HEK293 (cell line): ENCODE data around the gene ABCC3.

Experiments
- CTCF ChIA-PET: fragments of 350-600 bp; formaldehyde crosslinking; extraction: SDS; loops from one replicate; lab custom pipeline; 2021; ENCODE audit warnings: antibody characterized with exemption; lab: Yijun Ruan, JAX
- POLR2A ChIA-PET: fragments of 300-600 bp; formaldehyde crosslinking; extraction: SDS; loops from one replicate; lab custom pipeline; 2020; ENCODE audit warnings: antibody characterized with exemption, inconsistent platforms; lab: Yijun Ruan, JAX
- H3K27ac ChIP-seq: fragments of 200-500 bp; sonication (Bioruptor generic); 2 replicates; pipeline ENCODE4 v1.5.1; 2014; ENCODE audit warnings: low read depth, low read length, control low read depth, inconsistent platforms; ENCODE audit errors: extremely low read depth
- H3K36me3 ChIP-seq, 2 experiments: fragments of 200-500 bp in 1 of 2; sonication (Bioruptor generic) in 1 of 2; 1 replicate in 1 of 2; 2 replicates in 1 of 2; pipeline ENCODE4 v1.5.1; 2014 to 2017; ENCODE audit warnings: inconsistent platforms in 2 of 2, low read length in 2 of 2; ENCODE audit not compliant: control insufficient read depth in 2 of 2, insufficient read depth in 1 of 2
- H3K4me1 ChIP-seq: fragments of 200-500 bp; sonication (Bioruptor generic); 2 replicates; pipeline ENCODE4 v1.5.1; 2014; ENCODE audit warnings: mild to moderate bottlenecking, low read length, inconsistent platforms; ENCODE audit not compliant: control insufficient read depth, insufficient read depth
- H3K4me3 ChIP-seq: 2 replicates; pipeline ENCODE4 v1.5.1; 2011; ENCODE audit warnings: low read depth, mild to moderate bottlenecking, control low read depth, low read length, moderate library complexity
- H3K9me3 ChIP-seq: fragments of 200-500 bp; sonication (Bioruptor generic); 2 replicates; pipeline ENCODE4 v1.5.1; 2014; ENCODE audit warnings: low read depth, low read length, inconsistent platforms; ENCODE audit not compliant: control insufficient read depth, insufficient read depth
- BCL11B ChIP-seq: fragments of 450-650 bp; formaldehyde crosslinking; IDR thresholded peaks from 2 replicates; pipeline ENCODE4 v1.5.1; 2016; ENCODE audit warnings: low read depth, missing biosample characterization, missing genetic modification characterization
- GLI2 ChIP-seq: fragments of 450-650 bp; formaldehyde crosslinking; IDR thresholded peaks from 2 replicates; pipeline ENCODE4; 2017; ENCODE audit warnings: missing biosample characterization, missing genetic modification characterization, low read depth, borderline replicate concordance
- KLF10 ChIP-seq: fragments of 450-650 bp; IDR thresholded peaks from 2 replicates; pipeline ENCODE4 v1.5.1; 2018; ENCODE audit warnings: missing biosample characterization, mild to moderate bottlenecking, missing genetic modification characterization
- SCRT2 ChIP-seq: fragments of 450-650 bp; formaldehyde crosslinking; IDR thresholded peaks from 2 replicates; pipeline ENCODE4 v1.5.1; 2016; ENCODE audit warnings: missing biosample characterization, missing genetic modification characterization
- SETDB1 ChIP-seq: IDR thresholded peaks from one replicate; pipeline ENCODE4 v1.6.1; 2017; ENCODE audit warnings: mild to moderate bottlenecking, low read length, moderate library complexity, mixed read lengths; ENCODE audit not compliant: insufficient read length
- TCF7L2 ChIP-seq: IDR thresholded peaks from 2 replicates; pipeline ENCODE4 v1.6.1; 2011; ENCODE audit warnings: low read depth, mild to moderate bottlenecking, inconsistent platforms, low read length, moderate library complexity, borderline replicate concordance
- ZEB2 ChIP-seq: fragments of 450-650 bp; formaldehyde crosslinking; IDR thresholded peaks from 2 replicates; pipeline ENCODE4 v1.5.1; 2016; ENCODE audit warnings: missing biosample characterization, missing genetic modification characterization
- ZNF121 ChIP-seq: fragments of 450-650 bp; formaldehyde crosslinking; IDR thresholded peaks from 2 replicates; pipeline ENCODE4 v1.5.1; 2016; ENCODE audit warnings: missing biosample characterization, missing genetic modification characterization
- ZNF2 ChIP-seq: fragments of 450-650 bp; formaldehyde crosslinking; IDR thresholded peaks from 2 replicates; pipeline ENCODE4 v1.5.1; 2016; ENCODE audit warnings: missing biosample characterization, missing genetic modification characterization
- ZNF239 ChIP-seq: fragments of 450-650 bp; formaldehyde crosslinking; IDR thresholded peaks from 2 replicates; pipeline ENCODE4 v1.5.1; 2016; ENCODE audit warnings: missing biosample characterization, missing genetic modification characterization
- ZNF366 ChIP-seq: fragments of 450-650 bp; formaldehyde crosslinking; conservative IDR thresholded peaks from 2 replicates; pipeline ENCODE4 v1.5.1; 2016; ENCODE audit warnings: missing biosample characterization, missing genetic modification characterization
- ZNF426 ChIP-seq: fragments of 450-650 bp; formaldehyde crosslinking; IDR thresholded peaks from 2 replicates; pipeline ENCODE4 v1.5.1; 2017; ENCODE audit warnings: missing biosample characterization, missing genetic modification characterization, mild to moderate bottlenecking, inconsistent platforms, moderate library complexity
- ZNF529 ChIP-seq: fragments of 450-650 bp; formaldehyde crosslinking; IDR thresholded peaks from 2 replicates; pipeline ENCODE4 v1.5.1; 2017; ENCODE audit warnings: missing genetic modification characterization, missing biosample characterization; ENCODE audit not compliant: insufficient replicate concordance
- ZNF530 ChIP-seq: fragments of 450-650 bp; formaldehyde crosslinking; IDR thresholded peaks from 2 replicates; pipeline ENCODE4 v1.5.1; 2016; ENCODE audit warnings: low read depth, missing biosample characterization, missing genetic modification characterization
- ZNF561 ChIP-seq: fragments of 450-650 bp; IDR thresholded peaks from 2 replicates; pipeline ENCODE4 v1.5.1; 2018; ENCODE audit warnings: missing biosample characterization, missing genetic modification characterization, borderline replicate concordance
- ZNF707 ChIP-seq: fragments of 450-650 bp; formaldehyde crosslinking; IDR thresholded peaks from 2 replicates; pipeline ENCODE4 v1.5.1; 2016; ENCODE audit warnings: missing biosample characterization, missing genetic modification characterization
- ZNF791 ChIP-seq: fragments of 450-650 bp; formaldehyde crosslinking; IDR thresholded peaks from 2 replicates; pipeline ENCODE4 v1.5.1; 2016; ENCODE audit warnings: missing biosample characterization, missing genetic modification characterization
- ZSCAN16 ChIP-seq: fragments of 450-650 bp; formaldehyde crosslinking; IDR thresholded peaks from 2 replicates; pipeline ENCODE4 v1.5.1; 2016; ENCODE audit warnings: missing biosample characterization, missing genetic modification characterization
- ZSCAN23 ChIP-seq: fragments of 450-650 bp; formaldehyde crosslinking; IDR thresholded peaks from 2 replicates; pipeline ENCODE4 v1.5.1; 2016; ENCODE audit warnings: missing biosample characterization, missing genetic modification characterization
- TF ChIP-seq, protein P1 (sequence below): fragments of 450-650 bp; formaldehyde crosslinking; IDR thresholded peaks from 2 replicates; pipeline ENCODE4 v1.5.1; 2016; ENCODE audit warnings: missing biosample characterization, missing genetic modification characterization
- TF ChIP-seq, protein P2 (sequence below): fragments of 450-650 bp; formaldehyde crosslinking; IDR thresholded peaks from 2 replicates; pipeline ENCODE4 v1.5.1; 2016; ENCODE audit warnings: missing biosample characterization, missing genetic modification characterization
- TF ChIP-seq, protein P3 (sequence below): fragments of 450-650 bp; formaldehyde crosslinking; optimal IDR thresholded peaks from 2 replicates; pipeline ENCODE3; 2016; ENCODE audit warnings: missing biosample characterization, mild to moderate bottlenecking, missing genetic modification characterization
- TF ChIP-seq, protein P4 (sequence below): fragments of 450-650 bp; formaldehyde crosslinking; IDR thresholded peaks from 2 replicates; pipeline ENCODE4 v1.5.1; 2016; ENCODE audit warnings: missing biosample characterization, missing genetic modification characterization, borderline replicate concordance
- TF ChIP-seq, protein P5 (sequence below): fragments of 450-650 bp; formaldehyde crosslinking; IDR thresholded peaks from 2 replicates; pipeline ENCODE4 v1.5.1; 2016; ENCODE audit warnings: missing biosample characterization, missing genetic modification characterization

Gene ABCC3

DNA sequence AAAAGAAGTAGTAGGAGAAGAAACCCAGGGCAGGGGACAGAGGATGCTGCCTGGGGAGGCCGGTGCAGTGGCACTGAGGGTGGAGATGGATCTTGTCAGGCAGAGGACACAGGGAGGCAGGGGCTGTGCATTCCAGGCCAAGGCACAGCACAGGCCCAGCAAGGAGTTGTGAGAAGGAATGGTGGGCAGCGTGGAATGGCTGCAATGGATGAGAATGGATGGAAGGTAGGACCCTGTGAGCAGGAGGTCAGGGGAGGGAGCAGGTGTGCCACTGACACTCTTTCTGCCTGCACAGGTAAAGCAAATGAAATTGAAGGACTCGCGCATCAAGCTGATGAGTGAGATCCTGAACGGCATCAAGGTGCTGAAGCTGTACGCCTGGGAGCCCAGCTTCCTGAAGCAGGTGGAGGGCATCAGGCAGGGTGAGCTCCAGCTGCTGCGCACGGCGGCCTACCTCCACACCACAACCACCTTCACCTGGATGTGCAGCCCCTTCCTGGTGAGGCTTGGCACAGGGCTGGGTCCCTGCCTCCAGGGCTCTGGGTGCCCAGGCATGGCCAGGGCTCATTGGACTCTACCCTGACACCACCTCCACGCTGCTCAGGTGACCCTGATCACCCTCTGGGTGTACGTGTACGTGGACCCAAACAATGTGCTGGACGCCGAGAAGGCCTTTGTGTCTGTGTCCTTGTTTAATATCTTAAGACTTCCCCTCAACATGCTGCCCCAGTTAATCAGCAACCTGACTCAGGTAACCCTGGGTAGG, 32.8 kb downstream of the ABCC3 start:
- no peaks in the 10 kb centered on the region for H3K9me3 ChIP-seq
- ChIA-PET CTCF (interaction anchor here (0.6 to 1.6 kb wide), 4 partner anchors 14 to 200 kb away, joined by 3 to 6 read pairs (median 3); no protein-coding TSS in a partner anchor), POLR2A (no interaction called here)
- no peak overlapping the region for H3K27ac ChIP-seq
- H3K4me3 ChIP-seq, result no peak overlapping the region
- no peaks in the 10 kb centered on the region for H3K36me3 ChIP-seq
- H3K4me1 ChIP-seq, result no peaks in the 10 kb centered on the region
- no peak for TF ChIP-seq ZNF791 (tag by site-specific recombination)
- TF ChIP-seq GLI2 (tag by site-specific recombination), result no peak
- no peak for TF ChIP-seq ZNF707 (tag by site-specific recombination)
- no peak for TF ChIP-seq ZNF2 (tag by site-specific recombination)
- TF ChIP-seq, protein P1, sequence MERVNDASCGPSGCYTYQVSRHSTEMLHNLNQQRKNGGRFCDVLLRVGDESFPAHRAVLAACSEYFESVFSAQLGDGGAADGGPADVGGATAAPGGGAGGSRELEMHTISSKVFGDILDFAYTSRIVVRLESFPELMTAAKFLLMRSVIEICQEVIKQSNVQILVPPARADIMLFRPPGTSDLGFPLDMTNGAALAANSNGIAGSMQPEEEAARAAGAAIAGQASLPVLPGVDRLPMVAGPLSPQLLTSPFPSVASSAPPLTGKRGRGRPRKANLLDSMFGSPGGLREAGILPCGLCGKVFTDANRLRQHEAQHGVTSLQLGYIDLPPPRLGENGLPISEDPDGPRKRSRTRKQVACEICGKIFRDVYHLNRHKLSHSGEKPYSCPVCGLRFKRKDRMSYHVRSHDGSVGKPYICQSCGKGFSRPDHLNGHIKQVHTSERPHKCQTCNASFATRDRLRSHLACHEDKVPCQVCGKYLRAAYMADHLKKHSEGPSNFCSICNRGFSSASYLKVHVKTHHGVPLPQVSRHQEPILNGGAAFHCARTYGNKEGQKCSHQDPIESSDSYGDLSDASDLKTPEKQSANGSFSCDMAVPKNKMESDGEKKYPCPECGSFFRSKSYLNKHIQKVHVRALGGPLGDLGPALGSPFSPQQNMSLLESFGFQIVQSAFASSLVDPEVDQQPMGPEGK (tag by site-specific recombination), result no peak
- TF ChIP-seq, protein P2, sequence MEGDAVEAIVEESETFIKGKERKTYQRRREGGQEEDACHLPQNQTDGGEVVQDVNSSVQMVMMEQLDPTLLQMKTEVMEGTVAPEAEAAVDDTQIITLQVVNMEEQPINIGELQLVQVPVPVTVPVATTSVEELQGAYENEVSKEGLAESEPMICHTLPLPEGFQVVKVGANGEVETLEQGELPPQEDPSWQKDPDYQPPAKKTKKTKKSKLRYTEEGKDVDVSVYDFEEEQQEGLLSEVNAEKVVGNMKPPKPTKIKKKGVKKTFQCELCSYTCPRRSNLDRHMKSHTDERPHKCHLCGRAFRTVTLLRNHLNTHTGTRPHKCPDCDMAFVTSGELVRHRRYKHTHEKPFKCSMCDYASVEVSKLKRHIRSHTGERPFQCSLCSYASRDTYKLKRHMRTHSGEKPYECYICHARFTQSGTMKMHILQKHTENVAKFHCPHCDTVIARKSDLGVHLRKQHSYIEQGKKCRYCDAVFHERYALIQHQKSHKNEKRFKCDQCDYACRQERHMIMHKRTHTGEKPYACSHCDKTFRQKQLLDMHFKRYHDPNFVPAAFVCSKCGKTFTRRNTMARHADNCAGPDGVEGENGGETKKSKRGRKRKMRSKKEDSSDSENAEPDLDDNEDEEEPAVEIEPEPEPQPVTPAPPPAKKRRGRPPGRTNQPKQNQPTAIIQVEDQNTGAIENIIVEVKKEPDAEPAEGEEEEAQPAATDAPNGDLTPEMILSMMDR, result no peak
- TF ChIP-seq, protein P3, sequence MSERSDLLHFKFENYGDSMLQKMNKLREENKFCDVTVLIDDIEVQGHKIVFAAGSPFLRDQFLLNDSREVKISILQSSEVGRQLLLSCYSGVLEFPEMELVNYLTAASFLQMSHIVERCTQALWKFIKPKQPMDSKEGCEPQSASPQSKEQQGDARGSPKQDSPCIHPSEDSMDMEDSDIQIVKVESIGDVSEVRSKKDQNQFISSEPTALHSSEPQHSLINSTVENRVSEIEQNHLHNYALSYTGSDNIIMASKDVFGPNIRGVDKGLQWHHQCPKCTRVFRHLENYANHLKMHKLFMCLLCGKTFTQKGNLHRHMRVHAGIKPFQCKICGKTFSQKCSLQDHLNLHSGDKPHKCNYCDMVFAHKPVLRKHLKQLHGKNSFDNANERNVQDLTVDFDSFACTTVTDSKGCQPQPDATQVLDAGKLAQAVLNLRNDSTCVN, result no peak
- TF ChIP-seq, protein P4, sequence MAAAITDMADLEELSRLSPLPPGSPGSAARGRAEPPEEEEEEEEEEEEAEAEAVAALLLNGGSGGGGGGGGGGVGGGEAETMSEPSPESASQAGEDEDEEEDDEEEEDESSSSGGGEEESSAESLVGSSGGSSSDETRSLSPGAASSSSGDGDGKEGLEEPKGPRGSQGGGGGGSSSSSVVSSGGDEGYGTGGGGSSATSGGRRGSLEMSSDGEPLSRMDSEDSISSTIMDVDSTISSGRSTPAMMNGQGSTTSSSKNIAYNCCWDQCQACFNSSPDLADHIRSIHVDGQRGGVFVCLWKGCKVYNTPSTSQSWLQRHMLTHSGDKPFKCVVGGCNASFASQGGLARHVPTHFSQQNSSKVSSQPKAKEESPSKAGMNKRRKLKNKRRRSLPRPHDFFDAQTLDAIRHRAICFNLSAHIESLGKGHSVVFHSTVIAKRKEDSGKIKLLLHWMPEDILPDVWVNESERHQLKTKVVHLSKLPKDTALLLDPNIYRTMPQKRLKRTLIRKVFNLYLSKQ (tag by site-specific recombination), result no peak
- TF ChIP-seq ZNF426 (tag by site-specific recombination), result no peak
- no peak for TF ChIP-seq ZSCAN16 (tag by site-specific recombination)
- TF ChIP-seq, all 188 proteins: peak for 0

DNA sequence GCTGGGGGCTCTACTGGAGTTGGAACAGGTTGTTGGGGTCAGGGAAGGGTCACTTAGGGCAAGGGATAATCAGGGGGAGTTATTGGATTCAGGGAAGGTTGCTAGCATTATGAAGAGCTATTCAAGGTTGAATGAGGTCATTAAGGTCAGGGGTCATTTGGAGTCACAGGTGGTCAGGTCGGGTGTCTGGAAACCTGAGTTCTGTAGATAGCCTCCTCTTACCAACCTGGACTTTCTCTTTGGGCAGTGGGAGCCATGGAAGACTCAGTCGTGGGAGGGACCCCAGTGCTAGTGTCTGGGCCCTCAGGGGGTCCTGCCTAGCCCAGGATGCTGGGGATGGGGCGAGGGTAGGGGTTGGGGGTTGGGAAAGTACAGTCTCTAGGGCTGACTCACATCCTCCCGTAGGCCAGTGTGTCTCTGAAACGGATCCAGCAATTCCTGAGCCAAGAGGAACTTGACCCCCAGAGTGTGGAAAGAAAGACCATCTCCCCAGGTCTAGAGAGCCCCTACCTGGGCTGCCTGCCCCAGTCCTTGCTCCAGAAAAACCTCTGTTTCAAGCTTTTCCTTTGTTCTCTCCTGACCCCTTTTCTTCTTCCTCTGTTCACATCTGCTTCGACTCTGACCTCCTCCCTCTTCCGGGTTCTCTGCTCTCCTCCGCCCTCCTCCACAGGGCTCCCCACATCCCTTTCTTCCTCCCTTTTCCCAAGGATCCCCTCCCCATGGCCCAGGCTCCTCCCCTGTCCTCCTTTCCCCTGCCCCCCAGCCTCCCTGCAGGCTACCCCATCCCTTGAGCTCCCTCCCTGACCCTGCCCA, 33.5 kb downstream of the ABCC3 start:
- ChIA-PET POLR2A (no interaction called here), CTCF (interaction anchor here (0.6 to 1.6 kb wide), 5 partner anchors 12 to 199 kb away, joined by 3 to 6 read pairs (median 3); no protein-coding TSS in a partner anchor)
- Histone ChIP-seq H3K9me3 (no peaks in the 10 kb centered on the region), H3K4me1 (no peaks in the 10 kb centered on the region), H3K4me3 (no peak overlapping the region), H3K27ac (no peak overlapping the region), H3K36me3 (no peaks in the 10 kb centered on the region)
- TF ChIP-seq TCF7L2 (no peak), ZEB2 (tag by site-specific recombination) (0 out of 2 replicates have a peak, but pooled peaks have one; percentile 18), ZNF121 (tag by site-specific recombination) (no peak), ZNF530 (tag by site-specific recombination) (no peak), ZNF561 (tag by site-specific recombination) (no peak), SCRT2 (tag by site-specific recombination) (peak; percentile 76), KLF10 (tag by site-specific recombination) (no peak), ZSCAN23 (tag by site-specific recombination) (no peak), ZNF366 (0 out of 2 replicates have a peak, but pooled peaks have one; percentile 15), SETDB1 (no peak), ZNF529 (tag by site-specific recombination) (no peak), ZNF239 (no peak), BCL11B (tag by site-specific recombination) (peak; percentile 80; the same call in 1 of the 2 replicates)
- TF ChIP-seq, protein P5, sequence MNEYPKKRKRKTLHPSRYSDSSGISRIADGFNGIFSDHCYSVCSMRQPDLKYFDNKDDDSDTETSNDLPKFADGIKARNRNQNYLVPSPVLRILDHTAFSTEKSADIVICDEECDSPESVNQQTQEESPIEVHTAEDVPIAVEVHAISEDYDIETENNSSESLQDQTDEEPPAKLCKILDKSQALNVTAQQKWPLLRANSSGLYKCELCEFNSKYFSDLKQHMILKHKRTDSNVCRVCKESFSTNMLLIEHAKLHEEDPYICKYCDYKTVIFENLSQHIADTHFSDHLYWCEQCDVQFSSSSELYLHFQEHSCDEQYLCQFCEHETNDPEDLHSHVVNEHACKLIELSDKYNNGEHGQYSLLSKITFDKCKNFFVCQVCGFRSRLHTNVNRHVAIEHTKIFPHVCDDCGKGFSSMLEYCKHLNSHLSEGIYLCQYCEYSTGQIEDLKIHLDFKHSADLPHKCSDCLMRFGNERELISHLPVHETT (tag by site-specific recombination), result no peak
